Upper lobe of left lung (tissue), 6 donors: Measurements from ENCODE around the gene ALDH16A1. TPM values are rescaled to one million over a fixed set of nuclear protein-coding genes. Genes with fewer than 3 reads are reported as not detected.

Experiments used
- ATAC-seq, 2 donors: fragments of 200-7000 bp; cut with Tn5 transposase; one replicate each; pipeline ENCODE4 v1.9.1; 2022; ENCODE audit warnings: mild to moderate bottlenecking in 2 of 2, moderate library complexity in 2 of 2; ENCODE audit not compliant: low FRiP score in 2 of 2
- DNase-seq, 2 donors: peaks; one replicate each; pipeline ENCODE4 v3.0.0-alpha.2; 2019 to 2020
- H3K27ac ChIP-seq, 4 donors: fragments of 200-600 bp; sonication (generic); one replicate each; pipeline ENCODE4 v1.5.1; 2016 to 2019
- H3K27me3 ChIP-seq, 4 donors: fragments of 200-600 bp; sonication (generic); one replicate each; pipeline ENCODE4 v1.5.1; 2017 to 2019
- H3K36me3 ChIP-seq, 4 donors: fragments of 200-600 bp; sonication (generic); one replicate each; pipeline ENCODE4 v1.5.1; 2016 to 2019
- H3K4me1 ChIP-seq, 4 donors: fragments of 200-600 bp; sonication (generic); one replicate each; pipeline ENCODE4 v1.5.1; 2018 to 2019
- H3K4me3 ChIP-seq, 4 donors: fragments of 200-600 bp; sonication (generic); one replicate each; pipeline ENCODE4 v1.5.1; 2017 to 2019; ENCODE audit warnings: mild to moderate bottlenecking in 2 of 4, moderate library complexity in 1 of 4
- H3K9me3 ChIP-seq, 4 donors: fragments of 200-600 bp; sonication (generic); one replicate each; pipeline ENCODE4 v1.5.1; 2018 to 2019
- EP300 ChIP-seq, 4 donors: sonication (generic); formaldehyde crosslinking; IDR thresholded peaks; one replicate each; pipeline ENCODE4 v1.5.1; 2017; ENCODE audit warnings: antibody characterized with exemption in 4 of 4, control low read depth in 2 of 4
- POLR2A ChIP-seq, 4 donors: fragments of 450-650 bp; IDR thresholded peaks; one replicate each; pipeline ENCODE4 v1.5.1; 2016 to 2017; ENCODE audit warnings: antibody characterized with exemption in 4 of 4, mild to moderate bottlenecking in 2 of 4
- POLR2AphosphoS5 ChIP-seq, 2 donors: sonication (generic); formaldehyde crosslinking; IDR thresholded peaks; one replicate each; pipeline ENCODE4 v1.5.1; 2017; ENCODE audit warnings: antibody characterized with exemption in 2 of 2
- WGBS, 2 donors: methylation state at CpG; one replicate each; pipeline ENCODE4 v1.1.5; 2017 to 2018; 5-methylcytosine and 5-hydroxymethylcytosine counted together
- total RNA-seq, 6 donors: library from RNA; depleted of rRNA in 4 of 6; stranded (reverse); fragments of >200 nt in 4 of 6; gene quantifications; one replicate each; pipeline versions ENCODE4 v1.1.0 to v1.2.1, GENCODE V29; 2016 to 2021
- TF ChIP-seq, protein P1 (sequence below), 6 experiments: fragments of 450-650 bp in 4 of 6; fragments of 200-600 bp in 2 of 6; sonication (generic) in 2 of 6; IDR thresholded peaks; one replicate each; pipeline ENCODE4 v1.5.1; 2016 to 2019; ENCODE audit warnings: antibody characterized with exemption in 6 of 6
- donor health status: DM: no; HTN: no; CAD: no; lungs with moderate emphysema.
- donor health status: DM: no; HTN: yes; CAD: no; lungs with severe emphysema.

The ALDH16A1 gene
- total RNA-seq, 6 donors from 2014 or later = 26.3 to 111 (median 48.2) TPM

- peaks cover 23 to 42% (median 25%) of the 10 kb centered on the region in 4 donors for H3K36me3 ChIP-seq
- WGBS, 2 donors = 66 to 68% methylated on average over 19 to 23 of the region's 23 CpGs
- H3K4me3 ChIP-seq = peak overlapping the region in 3 of 4 donors; percentile 28 to 92 (median 84)
- H3K4me1 ChIP-seq = peaks cover 23 to 34% (median 27%) of the 10 kb centered on the region in 4 donors
- no peak for TF ChIP-seq POLR2AphosphoS5 (IDR thresholded peaks at IDR 0.05)
- TF ChIP-seq, protein P1, sequence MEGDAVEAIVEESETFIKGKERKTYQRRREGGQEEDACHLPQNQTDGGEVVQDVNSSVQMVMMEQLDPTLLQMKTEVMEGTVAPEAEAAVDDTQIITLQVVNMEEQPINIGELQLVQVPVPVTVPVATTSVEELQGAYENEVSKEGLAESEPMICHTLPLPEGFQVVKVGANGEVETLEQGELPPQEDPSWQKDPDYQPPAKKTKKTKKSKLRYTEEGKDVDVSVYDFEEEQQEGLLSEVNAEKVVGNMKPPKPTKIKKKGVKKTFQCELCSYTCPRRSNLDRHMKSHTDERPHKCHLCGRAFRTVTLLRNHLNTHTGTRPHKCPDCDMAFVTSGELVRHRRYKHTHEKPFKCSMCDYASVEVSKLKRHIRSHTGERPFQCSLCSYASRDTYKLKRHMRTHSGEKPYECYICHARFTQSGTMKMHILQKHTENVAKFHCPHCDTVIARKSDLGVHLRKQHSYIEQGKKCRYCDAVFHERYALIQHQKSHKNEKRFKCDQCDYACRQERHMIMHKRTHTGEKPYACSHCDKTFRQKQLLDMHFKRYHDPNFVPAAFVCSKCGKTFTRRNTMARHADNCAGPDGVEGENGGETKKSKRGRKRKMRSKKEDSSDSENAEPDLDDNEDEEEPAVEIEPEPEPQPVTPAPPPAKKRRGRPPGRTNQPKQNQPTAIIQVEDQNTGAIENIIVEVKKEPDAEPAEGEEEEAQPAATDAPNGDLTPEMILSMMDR (IDR thresholded peaks at IDR 0.05) = peak in 1 of 6 experiments; percentile 44
- no peaks in the 10 kb centered on the region for H3K27me3 ChIP-seq
- DNase-seq (no peak), ATAC-seq (no peak)
- no peaks in the 10 kb centered on the region for H3K9me3 ChIP-seq
- H3K27ac ChIP-seq = peak overlapping the region; percentile 70 to 95 (median 79)
Measured at GRCh38 chr19:49486710-49487276, 33.8 kb downstream of the ALDH16A1 start.

- 0 to 1% methylated on average over 16 to 35 of the region's 57 CpGs for WGBS, 2 donors
- ATAC-seq (peak; percentile 98), DNase-seq (peak; percentile 98 to 100)
- Histone ChIP-seq H3K9me3 (no peaks in the 10 kb centered on the region), H3K27me3 (no peaks in the 10 kb centered on the region), H3K36me3 (peaks cover 27 to 42% (median 32%) of the 10 kb centered on the region in 4 donors), H3K4me1 (peaks cover 23 to 34% (median 27%) of the 10 kb centered on the region in 4 donors), H3K27ac (peak within 1 kb of the TSS; percentile 82 to 95 (median 90)), H3K4me3 (peak within 1 kb of the TSS; percentile 81 to 92 (median 88))
- TF ChIP-seq POLR2A (IDR thresholded peaks at IDR 0.05) (peak; percentile 77 to 99 (median 96)), POLR2AphosphoS5 (IDR thresholded peaks at IDR 0.05) (peak; percentile 99 to 100), EP300 (IDR thresholded peaks at IDR 0.05) (peak in 1 of 4 donors; percentile 65)
- TF ChIP-seq, protein P1 (IDR thresholded peaks at IDR 0.05) = peak in 2 of 6 experiments; percentile 1 to 22
Measured at GRCh38 chr19:49487277-49488045, 34.4 kb downstream of the ALDH16A1 start, which contains the start of gene RPL13A. Gene RPL13A, plus strand, starts transcription at chr19:49487608. Its CDS starts 22 bp downstream, at chr19:49487630.

DNA sequence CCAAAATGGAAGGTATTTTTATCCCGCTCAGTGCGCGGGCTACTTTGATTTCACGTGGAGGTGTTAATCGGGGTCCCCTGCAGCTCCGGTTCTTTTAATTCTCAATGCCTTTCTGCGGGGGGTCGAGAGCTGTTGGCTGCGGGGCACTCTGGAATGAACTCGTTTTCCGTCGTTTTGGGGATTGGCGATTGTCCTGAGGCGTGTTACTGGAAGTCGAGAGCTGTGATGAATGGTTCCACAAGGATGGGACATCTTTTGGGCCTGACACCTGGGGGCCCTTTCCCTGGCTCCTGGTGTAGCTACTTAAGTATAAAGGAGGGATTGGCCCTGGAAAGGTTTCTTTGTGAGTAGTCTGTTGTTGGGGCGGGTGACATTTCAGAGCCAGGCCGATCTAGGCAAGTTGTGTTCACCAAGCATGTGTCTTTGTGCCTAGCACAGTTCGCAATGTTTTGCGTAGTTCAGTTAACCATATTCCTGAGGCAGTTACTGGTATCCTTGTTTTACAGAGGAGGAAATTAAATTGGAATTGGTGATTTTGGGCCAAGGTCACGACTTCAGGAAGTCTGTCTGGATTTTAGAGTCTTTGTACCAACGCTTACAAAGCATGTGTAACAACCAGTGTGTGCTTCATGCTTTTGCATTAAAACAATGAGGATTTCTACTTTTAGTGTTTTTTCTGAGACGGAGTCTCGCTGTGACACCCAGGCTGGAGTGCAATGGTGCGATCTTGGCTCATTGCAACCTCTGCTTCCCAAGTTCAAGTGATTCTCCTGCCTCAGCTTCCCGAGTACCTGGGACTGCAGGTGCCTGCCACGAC, 35.2 kb downstream of the ALDH16A1 start:
- 1 to 4% methylated on average over 20 to 26 of the region's 26 CpGs for WGBS, 2 donors
- DNase-seq = no peak
- no peak for ATAC-seq
- Histone ChIP-seq H3K4me1 (peaks cover 23 to 34% (median 27%) of the 10 kb centered on the region in 4 donors), H3K4me3 (peak overlapping the region; percentile 81 to 92 (median 88)), H3K27me3 (no peaks in the 10 kb centered on the region), H3K9me3 (no peaks in the 10 kb centered on the region), H3K27ac (peak overlapping the region; percentile 82 to 95 (median 90)), H3K36me3 (peaks cover 30 to 48% (median 40%) of the 10 kb centered on the region in 4 donors)
- TF ChIP-seq POLR2A (IDR thresholded peaks at IDR 0.05) = no peak
- TF ChIP-seq POLR2AphosphoS5 (IDR thresholded peaks at IDR 0.05) = peak in 1 of 2 donors; percentile 14

- peaks cover 23 to 34% (median 27%) of the 10 kb centered on the region in 4 donors for H3K4me1 ChIP-seq
Measured at GRCh38 chr19:49488863-49489537, 36.0 kb downstream of the ALDH16A1 start.

GRCh38 chr19:49489601-49490167, 36.7 kb downstream of the ALDH16A1 start:
- H3K36me3 ChIP-seq = peaks cover 30 to 47% (median 41%) of the 10 kb centered on the region in 4 donors
- H3K27me3 ChIP-seq = no peaks in the 10 kb centered on the region
- TF ChIP-seq, protein P1 (IDR thresholded peaks at IDR 0.05) = peak in 1 of 6 experiments; percentile 12
- TF ChIP-seq EP300 (IDR thresholded peaks at IDR 0.05) (no peak), POLR2A (IDR thresholded peaks at IDR 0.05) (no peak), POLR2AphosphoS5 (IDR thresholded peaks at IDR 0.05) (no peak)
- ATAC-seq (no peak), DNase-seq (no peak)
- peak overlapping the region in 3 of 4 donors; percentile 84 to 92 (median 92) for H3K4me3 ChIP-seq
- 60 to 65% methylated on average over 12 to 15 of the region's 15 CpGs for WGBS, 2 donors
- H3K4me1 ChIP-seq = peaks cover 23 to 34% (median 27%) of the 10 kb centered on the region in 4 donors
- H3K9me3 ChIP-seq = no peaks in the 10 kb centered on the region
- H3K27ac ChIP-seq = peak overlapping the region; percentile 31 to 95 (median 90)

More at GRCh38 chr19:49488863-49489537, 36.0 kb downstream of the ALDH16A1 start:
- TF ChIP-seq POLR2AphosphoS5 (IDR thresholded peaks at IDR 0.05) (no peak), EP300 (IDR thresholded peaks at IDR 0.05) (no peak)
- Histone ChIP-seq H3K9me3 (no peaks in the 10 kb centered on the region), H3K27me3 (no peaks in the 10 kb centered on the region), H3K27ac (peak overlapping the region; percentile 31 to 95 (median 90)), H3K36me3 (peaks cover 30 to 47% (median 41%) of the 10 kb centered on the region in 4 donors), H3K4me3 (peak overlapping the region; percentile 81 to 92 (median 88))
- 29% methylated on average over 15 of the region's 15 CpGs for WGBS, 2 donors
- ATAC-seq (no peak), DNase-seq (no peak)
